NCI-H524 treated with DMSO at 0.1 percent for 48 hours (cell line): ENCODE data around the gene GAP43.

ENCODE experiments used
- DNase-seq: peaks from one replicate; lab custom pipeline; 2025; lab: John Stamatoyannopoulos, UW

The GAP43 gene

DNA sequence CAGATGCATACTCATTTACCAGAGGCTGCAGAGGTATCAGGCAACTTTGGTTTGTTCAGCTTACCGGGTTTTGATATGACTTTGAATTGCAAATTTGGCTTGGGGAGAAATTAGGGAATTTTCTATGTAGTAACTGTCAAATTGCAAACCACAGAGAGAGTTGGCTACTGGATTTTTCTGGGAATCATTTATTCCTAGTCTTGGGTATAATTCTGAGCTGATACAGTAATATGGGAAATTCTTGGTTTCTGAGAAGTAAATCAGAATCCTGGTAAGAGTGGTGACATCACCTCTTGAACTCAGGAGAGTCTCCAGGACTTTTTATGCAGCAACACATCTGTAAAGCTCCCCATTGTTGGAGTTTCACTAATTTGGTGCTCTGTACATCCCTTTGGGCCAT, 39.0 kb downstream of the GAP43 start:
- DNase-seq = no peak

DNA sequence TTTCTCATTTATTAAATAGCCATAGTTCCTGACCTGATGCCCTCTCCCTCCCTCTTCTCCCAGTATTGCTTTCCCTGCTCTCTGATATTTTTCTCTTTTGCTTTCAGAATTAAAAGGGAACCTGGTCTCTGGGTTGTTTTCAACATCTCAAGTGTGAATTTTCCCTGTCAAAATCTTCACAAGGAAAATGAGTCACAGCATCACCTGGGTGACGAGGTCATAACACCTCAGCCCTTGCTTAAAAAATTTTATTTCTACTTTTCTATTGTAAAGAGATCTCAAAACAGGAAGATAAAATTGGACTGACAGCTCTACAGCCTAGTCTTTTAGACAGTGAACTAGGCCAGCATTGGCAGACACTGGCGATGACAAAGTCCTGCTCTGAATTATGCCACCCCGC, 40.1 kb downstream of the GAP43 start:
- DNase-seq = no peak

DNA sequence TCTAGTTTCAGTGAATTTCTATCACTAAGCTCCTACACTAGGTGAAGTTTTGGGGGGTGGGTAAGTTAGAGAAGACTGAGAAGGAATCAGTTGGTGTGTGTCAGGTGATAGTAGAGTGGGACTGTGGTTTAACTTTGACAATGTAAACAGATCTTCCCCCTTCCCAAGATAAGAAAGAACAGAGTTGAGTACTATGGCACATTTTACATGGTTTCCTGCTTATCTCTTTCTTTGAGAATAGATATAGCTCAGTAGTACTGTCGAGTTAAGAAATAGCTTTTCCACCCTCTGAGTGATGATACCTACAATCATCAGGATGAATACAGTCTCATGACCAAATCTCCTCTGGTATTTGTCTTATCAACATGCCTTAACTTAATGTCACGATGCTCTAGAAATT, 42.8 kb downstream of the GAP43 start:
- no peak for DNase-seq

DNA sequence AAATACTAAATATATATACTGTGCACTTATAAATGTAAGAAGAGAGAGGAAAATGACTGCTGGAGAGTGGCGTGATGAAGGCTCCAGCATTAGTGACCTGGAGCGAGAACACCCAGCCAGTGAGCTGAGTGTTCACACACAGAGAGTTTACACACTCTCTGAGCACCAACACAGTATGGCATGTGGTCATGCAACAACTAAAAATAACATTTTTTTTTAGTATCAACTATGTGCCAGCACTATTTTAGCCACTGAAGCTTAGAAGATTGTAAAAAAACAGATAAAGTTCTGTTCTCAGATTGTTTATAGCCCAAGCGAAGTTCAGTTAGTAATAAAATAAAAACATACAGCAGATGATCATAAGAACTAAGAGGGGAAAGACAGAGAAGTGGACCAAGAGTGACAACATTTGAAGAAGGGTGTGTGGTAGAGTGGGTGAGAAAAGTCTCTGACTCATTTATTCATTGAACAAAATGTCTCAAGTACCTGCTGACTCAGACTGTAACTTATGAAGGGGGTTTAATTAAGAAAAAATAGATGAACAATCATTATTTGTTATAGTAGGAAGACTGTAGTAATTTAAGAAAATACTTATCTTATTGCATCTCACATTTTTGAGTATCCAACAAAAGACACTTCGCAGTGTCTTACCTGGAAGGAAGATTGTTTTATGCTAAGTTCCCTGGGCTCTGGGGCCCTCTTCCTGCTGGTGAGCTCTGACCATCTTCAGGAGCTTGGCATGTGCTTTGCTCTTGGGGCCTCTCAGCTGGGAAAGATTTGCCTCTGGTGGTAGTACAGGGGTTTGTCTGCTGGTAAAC, 43.8 kb downstream of the GAP43 start:
- DNase-seq = no peak

DNA sequence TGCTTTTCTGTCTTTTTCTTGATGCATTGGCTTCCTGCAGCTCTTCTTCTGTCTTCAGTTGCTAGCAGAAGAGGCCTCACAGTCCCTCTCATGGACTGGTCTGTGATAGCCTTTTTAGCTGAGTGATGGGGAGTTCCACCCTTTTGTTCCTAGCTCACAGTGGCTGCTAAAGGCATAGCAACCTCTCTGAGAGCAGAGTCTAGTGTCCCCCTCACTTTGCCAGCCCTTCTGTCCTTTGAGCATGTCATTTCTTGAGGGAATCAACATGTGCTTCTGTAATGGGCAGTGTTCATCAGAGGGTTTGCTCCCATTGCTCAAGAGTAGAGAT, 44.4 kb downstream of the GAP43 start:
- no peak for DNase-seq

DNA sequence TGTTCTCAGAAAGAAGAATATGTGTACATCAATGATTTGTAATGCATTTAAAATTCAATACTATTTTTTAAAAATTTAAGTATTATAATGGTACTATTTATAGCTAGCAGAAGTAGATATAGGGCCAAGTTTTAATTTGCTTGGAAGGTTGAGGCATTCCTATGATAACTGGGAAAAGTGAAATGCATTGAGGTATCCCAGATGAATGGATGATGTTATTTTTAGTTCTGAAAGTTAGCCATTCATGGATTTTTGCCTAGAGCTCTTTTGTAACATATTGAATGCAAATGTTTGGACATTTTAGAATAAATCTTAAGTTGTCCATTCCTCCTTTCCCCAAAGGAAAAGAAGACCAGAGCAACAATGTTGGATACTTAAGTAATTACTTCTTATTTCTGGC, 47.6 kb downstream of the GAP43 start:
- no peak for DNase-seq

DNA sequence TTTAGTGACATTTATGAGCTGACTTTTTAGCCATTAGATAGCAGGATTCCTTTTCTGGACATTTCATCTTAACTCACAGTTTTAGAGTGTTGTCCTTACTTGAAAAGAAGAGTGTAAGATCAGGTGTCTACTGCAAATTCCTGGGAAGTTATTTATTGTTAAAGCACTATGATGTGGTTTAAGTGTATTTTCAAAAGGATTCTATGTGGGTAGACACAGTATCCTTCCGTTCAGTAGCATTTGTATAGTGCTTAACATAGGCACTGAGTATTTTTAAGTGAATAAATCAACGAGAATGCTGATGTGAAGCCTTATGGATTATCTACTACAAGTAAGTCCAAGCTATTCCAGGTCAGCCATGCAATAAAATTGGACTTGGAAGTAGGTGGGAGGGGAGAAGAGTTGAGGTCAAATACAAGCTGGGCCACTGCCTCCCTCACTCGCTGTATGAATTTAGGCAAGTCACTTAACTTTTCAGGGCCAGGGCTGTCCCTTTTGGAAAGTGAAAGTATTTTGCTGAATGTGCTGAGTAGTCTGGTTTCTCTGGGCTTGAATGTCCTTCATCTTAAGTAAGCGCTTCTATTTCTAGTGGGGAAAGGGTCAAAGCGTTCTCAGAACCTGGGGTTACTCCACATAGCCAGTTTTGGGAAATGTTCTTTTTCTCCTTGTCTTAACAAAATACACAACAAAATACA, 48.6 kb downstream of the GAP43 start:
- no peak for DNase-seq

DNA sequence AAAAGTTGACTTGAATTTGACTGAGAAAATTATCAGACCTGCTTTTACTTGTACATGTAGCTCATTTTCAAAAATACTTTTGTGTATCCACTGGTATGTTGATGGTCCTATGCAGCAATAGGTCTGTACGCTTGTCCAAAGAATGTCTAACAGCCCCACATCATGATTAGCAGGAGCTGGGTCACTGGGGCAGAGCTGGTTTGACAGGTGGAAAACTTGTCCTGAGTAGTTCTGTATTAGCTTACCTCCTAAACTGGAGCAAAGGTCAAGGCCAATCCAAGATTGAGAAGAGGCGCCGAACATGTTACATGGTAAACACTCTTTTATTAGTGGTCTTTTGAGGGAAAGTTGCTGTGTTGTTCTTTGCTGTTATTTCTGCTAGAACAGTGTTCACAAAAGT, 50.6 kb downstream of the GAP43 start:
- no peak for DNase-seq

DNA sequence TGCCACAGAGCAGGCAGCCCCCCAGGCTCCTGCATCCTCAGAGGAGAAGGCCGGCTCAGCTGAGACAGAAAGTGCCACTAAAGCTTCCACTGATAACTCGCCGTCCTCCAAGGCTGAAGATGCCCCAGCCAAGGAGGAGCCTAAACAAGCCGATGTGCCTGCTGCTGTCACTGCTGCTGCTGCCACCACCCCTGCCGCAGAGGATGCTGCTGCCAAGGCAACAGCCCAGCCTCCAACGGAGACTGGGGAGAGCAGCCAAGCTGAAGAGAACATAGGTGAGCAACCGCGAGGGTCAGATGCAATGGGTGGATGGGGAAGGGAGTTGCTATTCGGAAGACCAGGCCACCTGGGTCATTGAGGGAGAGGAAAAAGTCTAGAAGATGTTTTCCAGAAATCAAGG, 53.0 kb downstream of the GAP43 start:
- no peak for DNase-seq

DNA sequence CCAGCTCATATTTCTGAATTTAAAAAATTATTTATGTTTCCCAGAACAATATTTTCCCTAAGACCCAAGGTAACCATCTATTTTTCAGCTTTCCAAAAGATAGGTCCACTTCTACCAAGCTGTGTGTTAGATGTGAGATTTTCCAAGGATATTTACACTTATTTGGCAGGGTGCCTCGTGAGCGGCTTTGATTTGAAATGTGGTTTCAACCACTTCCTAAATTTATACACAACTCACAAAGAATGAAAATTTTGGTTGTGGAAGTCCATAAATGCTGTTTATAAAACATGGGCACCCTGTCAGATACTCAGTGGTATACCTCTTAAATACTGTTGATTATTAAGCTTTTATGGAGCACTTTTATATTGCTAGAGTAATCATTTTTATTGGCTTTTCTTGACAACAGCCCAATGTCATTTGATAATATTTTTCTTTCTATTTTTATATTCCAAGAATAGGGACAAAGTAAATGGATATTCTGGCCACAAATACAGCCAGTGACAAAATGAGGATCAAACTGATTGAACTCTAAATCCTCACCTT, 57.6 kb downstream of the GAP43 start:
- no peak for DNase-seq

DNA sequence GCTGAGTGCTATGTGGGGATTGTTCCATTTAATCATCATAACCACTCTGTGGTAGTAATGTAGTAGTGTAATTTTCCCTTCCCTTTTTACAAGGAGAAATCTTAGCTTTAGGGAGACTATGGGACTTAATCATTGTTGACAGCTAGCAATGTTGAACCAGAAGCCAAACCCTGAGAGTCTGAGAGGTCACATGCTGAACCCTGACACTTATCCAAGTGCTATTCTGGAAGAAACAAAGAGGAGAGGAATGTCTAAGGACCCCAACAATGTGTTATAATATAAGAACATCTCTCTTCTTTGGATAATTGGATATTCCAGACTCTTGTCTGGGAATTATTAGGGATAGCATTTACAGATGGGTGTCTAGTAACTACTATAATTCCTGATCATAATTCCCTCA, 58.4 kb downstream of the GAP43 start:
- no peak for DNase-seq

DNA sequence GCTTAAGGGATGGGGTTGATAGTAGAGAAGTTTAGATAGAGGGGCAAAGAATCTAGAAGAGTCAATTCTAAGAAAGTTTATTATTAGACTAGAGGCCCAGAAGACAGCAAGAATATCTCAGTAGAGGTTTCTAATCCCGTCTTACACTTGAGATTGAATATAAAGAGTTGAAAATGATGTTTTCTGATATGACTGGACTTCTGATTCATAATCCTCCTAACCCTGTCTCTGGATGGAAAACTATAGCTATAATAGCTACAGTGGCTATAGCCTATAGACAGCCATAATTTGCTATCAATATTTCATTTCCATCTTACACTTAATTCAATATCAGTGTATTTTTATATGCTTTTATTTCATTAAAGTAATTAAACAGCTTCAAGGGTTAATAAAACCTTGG, 60.0 kb downstream of the GAP43 start:
- no peak for DNase-seq

DNA sequence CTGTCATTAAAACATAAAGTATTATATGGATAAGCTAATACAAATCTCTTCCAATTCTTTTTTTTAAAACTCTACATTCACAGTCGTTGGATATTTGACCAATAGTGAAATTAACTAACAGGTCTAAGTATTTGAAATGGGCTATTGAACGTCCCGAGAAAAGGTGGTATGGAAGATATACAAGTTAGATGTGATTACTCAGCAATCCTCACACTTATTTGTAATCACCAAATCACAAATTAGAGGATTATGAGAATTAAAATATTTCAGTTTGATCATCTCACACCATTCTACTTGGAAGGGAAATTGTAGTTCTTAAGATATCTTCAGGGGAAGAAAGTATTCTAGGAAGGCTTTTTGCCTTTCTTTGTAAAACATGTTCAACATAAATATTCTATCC, 60.5 kb downstream of the GAP43 start:
- DNase-seq = no peak

DNA sequence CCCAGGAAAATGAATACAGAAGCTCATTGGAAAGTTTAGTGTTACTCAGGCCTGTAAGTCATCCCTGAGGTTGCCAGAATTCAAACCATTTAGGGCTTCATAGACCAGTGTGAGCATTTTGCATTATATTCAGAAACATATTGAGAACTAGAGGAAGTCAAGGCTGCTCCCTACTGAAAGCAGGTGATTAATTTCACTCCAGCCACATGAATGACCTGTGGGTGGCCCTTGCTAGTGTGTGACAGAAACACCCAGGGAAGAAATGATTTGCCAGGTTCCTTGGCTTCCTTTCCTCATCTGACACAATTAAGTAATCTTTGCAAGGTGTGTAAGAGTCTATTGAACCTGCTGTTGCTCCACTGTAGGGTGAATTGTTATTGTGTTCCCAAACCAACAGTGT, 61.8 kb downstream of the GAP43 start:
- no peak for DNase-seq

DNA sequence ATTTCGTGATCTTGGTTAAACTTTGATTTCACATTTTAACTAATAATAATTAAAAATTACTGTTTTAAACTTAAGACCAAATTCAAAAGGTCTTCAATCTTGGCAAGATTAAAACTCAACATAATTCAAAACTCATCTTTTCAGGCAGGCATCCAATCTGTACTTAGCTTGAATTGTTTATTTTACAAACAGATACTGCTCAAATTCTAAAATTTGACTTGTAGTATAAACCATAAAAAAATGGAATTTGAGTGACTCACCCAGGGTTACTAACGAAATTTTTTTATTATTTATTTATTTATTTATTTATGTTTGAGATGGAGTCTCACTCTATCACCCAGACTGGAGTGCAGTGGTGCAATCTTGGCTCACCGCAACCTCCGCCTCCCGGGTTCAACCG, 64.4 kb downstream of the GAP43 start:
- DNase-seq = no peak

DNA sequence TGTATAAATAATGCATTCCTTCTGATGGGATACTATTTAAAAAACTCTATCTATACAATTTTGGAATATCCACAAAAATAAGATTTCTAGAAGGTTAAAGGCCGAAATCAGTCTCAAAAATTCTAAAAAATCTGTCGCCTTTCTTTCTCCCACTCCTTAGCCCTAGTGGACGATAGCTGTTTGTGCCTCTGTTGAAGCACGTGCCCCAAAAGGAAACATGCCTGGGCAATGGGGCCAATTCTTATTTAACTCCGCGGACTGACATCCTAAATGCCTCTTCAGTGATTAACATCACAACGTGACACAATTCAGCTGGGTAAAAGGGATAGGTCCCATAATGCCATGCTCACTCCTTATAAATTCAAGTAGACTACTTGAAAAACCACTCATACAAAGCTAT, 65.1 kb downstream of the GAP43 start:
- DNase-seq = no peak

DNA sequence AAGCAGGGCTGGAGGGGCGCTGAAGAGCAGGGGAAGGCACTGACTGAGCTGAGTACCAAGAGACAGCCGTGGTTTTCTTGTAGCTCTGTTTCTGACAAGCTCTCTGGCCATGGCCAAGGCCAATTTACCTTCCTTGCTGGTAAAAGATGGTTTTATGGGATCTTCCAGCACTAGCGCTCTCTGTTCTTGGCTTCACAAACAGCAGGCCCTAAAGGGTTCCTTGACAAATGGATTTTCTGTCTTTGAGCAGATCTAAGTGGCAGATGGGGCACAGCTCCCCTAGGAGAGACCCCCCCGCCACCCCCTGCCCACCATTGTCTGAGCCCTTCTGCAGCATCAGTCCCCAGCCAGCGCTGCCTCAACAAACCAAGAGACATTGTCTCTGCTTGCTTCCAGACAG, 66.6 kb downstream of the GAP43 start:
- no peak for DNase-seq

DNA sequence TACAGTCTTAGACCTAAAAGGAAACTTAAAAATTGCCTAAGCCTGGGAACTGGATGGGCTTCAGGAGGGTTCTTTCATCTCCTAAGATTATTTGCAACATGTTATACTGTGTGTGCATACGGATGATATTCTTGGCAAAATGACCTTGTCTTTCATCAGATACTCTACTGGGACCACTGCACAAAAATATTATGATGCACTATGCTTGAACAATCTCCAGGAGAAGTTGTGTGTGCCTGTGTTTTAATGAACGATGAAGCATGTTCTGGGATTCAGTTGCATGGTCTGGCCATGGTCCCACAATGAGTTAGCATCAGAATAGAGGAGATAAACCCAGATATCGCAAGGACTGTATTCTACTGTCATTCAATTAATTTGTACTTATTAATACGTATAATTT, 68.7 kb downstream of the GAP43 start:
- no peak for DNase-seq

DNA sequence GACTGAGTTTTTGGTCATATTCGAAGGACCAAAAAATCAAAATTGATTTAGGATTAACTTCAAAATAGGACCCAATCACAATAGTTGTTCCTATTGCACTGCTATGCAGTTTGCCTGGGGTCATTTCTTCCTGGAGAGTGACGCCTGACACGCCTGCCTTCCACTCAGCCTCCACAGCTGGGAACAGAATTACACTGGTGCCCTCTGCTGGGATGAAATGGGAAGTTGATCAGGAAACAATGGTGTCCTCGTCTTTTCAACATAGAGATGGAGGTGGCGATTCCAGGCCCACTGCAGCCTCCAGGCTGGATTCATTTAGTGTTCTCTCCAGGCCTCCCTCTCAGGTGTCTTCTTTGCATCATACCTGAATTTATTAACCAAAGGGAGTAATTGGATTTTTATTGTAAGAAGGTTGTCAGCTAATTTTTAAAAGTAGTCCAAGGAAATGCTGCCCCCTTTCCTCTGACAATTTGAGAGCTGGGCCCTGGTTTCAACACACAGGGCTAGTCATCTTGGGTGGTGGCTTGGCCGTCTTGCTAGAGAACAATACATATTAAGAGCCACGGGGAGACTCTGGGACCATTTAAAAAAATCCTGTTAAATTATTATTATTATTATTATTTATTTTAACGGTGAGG, 69.7 kb downstream of the GAP43 start:
- DNase-seq = peak; percentile 28

DNA sequence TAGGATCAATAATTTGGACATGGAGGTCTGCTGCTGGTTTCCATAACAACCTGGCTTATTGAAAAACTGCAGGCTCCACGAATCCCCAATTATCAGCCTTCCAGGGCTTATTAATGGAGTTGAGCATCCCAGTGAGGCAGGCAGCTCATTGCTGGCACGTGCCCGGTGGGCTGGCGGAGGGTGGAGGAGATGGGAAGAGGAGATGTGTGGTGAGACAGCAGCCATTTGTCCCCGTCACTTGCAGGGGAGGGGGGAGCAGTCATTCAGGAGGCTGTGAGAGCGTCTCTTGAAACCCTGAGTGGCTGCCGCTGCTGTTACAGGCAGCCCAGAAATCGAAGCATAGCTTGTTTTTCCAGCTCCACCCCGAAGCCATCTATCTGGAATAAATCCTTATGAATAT, 70.6 kb downstream of the GAP43 start:
- DNase-seq = peak; percentile 13

DNA sequence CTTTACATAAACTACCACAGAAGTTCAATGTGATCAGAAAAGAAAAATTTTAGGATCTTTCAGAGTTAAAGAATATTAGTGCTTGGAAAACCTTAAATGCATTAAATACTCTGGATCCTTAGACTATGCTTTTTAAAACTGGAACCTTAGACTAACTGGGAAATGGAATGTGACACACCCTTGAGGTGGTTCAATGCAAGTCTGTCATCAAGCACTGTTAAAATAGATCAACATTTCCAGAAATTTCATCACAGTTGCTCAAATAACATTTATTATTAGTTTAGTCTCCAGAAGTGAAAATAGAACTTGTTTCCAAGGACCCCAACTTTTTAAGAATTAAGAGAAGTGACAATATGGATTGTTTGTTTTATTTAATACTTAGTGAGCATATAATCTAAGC, 71.8 kb downstream of the GAP43 start:
- no peak for DNase-seq

DNA sequence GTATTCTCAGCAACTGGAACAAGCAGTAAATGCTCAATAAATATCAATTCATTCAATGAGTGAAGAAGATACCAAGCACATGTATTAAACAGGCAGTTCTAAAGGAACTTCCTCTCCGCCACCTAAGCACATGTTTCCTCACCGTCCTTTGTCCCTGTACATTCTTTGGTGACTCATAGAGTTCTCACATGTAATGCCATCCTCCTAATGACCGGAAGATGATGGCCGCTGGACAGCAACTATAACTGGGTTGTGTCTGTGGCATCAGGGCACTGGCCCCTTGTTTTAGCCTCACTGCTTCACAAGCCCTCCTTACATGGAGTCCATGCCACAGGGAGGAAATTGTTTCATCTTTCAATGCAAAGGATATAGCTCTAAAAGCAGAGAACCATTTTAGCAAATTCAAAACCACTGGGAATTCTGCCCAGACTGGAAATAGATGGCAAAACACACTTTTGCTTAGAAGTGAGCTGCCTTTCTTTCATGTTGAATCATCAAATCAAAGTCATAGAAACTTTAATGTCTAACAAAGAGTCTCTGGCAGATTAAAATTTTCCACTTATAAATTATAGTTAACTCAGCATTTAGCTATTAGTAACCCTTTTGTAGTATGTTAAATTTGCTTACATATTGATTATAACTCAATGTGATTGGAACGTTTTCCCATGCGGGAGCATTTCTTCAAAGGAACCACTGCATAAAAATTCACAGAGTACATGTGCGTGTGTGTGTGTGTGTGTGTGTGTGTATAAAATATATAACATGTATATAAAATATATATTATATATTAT, 74.1 kb downstream of the GAP43 start:
- DNase-seq = no peak
